HT-29 (cell line): ENCODE measurements around the gene PRKN. TPM values are rescaled to one million over a fixed set of nuclear protein-coding genes. Genes with fewer than 3 reads are reported as not detected.

Experiments
- DNase-seq: peaks from one replicate; pipeline ENCODE4 v3.0.0-alpha.2; 2015; ENCODE audit warnings: low spot score
- total RNA-seq: library from RNA; depleted of rRNA; stranded (reverse); fragments of >200 nt; shearing (Covaris generic); gene quantifications from 2 replicates; pipeline ENCODE4 v1.2.3, GENCODE V29; 2014

Gene PRKN
- total RNA-seq, 1 experiment from 2014 or later: 3.4 TPM

- no peak for DNase-seq
Observed at GRCh38 chr6:162379757-162380409, 347.7 kb downstream of the PRKN start.

DNA sequence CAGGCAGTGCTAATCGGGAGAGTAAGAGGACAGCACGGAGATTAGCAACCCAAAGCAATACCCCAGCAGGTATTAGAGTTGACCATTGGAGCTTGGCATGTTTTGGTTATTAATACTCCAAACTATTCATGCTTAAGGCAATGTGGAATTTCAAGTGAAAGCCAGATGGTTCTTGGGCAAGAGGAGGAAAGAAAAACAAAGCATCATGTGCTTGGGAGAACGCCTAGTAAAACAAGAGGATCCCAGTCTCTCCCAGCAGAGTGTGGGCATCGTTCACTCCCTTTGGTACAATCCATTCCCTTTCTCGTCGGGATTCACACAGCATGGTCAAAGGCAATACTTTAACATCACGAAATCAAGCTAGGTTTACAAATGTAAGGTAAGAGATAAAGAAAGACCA, 349.8 kb downstream of the PRKN start:
- DNase-seq: no peak

DNA sequence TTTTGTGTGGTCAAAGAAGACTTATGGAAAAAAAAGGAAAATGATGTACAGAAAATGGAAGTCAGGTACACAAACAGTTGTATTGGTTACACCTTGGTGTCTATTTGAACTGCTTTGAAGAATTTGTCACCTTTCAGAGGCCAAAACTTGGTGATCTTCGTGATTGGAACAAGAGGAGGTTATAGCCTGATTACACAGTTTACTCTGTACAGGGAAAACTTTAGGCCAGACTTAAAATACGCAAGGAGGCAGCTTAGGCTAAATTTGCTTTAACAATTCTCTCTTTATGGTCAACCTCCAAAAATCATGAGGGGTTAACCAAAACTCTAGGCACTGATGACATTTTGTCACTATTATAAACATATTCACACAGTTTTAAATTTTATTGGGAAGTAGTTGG, 353.7 kb downstream of the PRKN start:
- no peak for DNase-seq

DNA sequence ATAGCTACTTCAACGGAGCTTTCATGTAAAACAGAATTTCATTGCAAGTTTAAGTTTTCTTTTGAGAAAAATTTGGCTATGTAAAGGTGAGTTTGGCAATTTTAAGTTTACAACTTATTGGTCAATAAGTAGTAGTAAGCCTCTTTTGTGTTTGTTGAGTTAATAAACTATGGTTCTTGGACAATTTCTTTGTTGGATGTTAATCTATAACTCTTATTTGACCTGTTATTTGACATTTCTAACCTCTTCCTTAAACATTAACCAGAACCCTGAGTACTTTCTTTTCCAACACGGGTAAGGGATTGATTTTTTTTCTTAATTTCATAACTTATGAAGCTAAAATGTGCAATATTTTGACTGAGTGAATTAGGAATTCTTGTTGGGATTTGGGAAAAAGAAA, 354.4 kb downstream of the PRKN start:
- DNase-seq: no peak

GRCh38 chr6:162372106-162372505, 355.5 kb downstream of the PRKN start:
- no peak for DNase-seq

DNA sequence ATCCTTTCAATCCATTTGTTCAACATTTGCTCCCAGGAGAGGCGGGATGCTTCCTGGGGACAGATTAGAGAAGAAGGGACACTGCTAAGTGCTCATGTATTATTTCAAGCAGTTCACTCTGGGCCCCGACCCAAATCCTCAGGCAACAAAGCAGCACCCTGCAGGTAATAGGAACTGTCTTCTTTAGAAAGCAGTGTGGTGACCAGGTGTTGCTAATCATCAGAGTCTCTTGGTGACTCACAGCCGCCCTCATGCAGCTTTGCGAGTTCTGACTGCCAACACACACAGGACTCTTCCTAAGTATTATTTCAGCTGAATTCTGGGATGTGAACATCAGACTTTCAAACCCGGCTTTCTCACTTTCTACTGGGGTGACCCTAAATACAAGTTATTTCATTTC, 356.4 kb downstream of the PRKN start:
- DNase-seq: no peak

GRCh38 chr6:162369091-162369490, 358.5 kb downstream of the PRKN start:
- DNase-seq: no peak

DNA sequence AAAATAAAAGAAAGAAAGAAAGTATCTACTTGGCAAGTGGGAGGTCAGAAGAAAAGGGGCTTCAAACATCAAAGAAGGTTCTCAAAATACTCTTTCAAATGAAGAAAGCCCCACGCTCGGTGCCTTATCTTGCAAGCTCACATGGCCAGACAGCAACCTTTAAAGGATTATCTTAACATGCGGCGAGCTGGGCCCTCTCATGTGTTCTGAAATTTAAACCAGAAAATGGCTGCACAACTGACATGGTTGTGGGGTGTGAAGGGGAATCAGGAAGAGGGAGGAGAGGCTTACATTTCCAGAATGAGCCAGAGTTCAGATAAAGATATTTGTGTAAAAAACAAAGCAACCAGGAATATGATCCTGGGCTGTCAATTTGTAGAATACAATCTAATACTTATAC, 363.1 kb downstream of the PRKN start:
- DNase-seq: no peak

- DNase-seq: no peak
Observed at GRCh38 chr6:162363757-162364156, 363.8 kb downstream of the PRKN start.

DNA sequence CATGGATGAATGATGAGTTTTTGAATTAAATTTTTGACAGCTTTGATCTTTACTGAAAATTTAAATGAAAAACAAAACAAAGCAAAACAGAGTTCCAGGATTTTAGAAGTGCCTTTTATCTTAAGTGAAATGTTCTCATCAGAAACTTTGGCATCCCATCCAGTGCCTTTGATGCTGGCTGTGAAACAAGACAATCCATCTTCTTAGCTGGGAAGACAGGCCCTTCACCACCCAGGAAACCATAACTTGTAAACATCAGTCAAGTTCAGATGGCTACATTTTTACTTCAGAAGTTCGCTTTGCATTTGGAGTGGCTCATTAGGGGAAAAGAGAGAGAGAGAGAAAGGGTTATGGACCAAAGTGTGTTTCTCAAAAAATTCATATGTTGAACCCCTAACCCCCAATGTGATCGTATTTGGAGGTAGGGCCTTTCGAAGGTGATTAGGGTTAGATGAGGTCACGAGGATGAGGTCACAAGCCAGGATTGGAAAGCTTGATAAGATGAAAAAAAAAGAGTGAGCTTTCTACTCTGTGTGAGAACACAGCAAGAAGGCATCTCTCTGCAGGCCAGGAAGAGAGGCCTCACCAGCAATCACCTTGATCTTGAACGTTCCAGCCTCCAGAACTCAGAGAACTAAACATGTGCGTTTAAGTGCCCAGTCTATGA, 366.5 kb downstream of the PRKN start:
- DNase-seq: no peak

- no peak for DNase-seq
Observed at GRCh38 chr6:162358625-162359024, 368.9 kb downstream of the PRKN start.

- DNase-seq: no peak
Observed at GRCh38 chr6:162345051-162345511, 382.5 kb downstream of the PRKN start.

- no peak for DNase-seq
Observed at GRCh38 chr6:162344646-162345010, 382.9 kb downstream of the PRKN start.

DNA sequence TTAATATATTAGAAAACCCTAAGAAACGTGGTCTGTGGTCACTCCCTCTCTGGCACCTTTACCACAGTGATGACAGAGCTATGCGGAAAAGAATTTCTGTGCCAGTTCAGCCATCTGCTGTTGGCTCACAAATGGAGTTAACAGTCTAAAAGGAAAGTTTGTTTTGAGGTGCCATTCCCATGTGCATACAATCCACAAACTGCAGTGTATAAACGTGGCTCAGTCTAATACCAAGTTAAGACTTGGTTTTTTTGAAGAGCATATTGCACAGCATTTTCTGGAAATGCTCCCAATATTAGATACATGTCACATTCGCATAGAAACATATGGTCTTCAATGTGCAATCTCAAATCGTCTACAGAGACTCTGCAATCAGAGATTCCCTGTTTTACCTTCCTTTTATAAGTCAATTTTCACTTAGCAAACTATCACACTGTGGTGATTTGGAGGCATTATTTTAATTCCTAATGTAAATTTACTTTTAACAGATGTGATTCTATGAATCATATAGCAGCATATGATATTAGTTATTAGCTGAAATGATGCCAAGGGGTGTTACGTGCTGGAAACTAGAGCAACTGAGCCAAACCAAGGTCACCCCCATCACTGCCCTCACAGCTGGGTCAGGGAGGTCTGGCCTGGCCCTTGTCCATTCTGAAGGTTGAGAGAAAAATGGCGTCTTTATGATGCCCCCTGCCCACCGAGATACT, 383.5 kb downstream of the PRKN start:
- DNase-seq: no peak

GRCh38 chr6:162343198-162343935, 384.2 kb downstream of the PRKN start:
- no peak for DNase-seq

- no peak for DNase-seq
Observed at GRCh38 chr6:162337412-162337811, 390.2 kb downstream of the PRKN start.

DNA sequence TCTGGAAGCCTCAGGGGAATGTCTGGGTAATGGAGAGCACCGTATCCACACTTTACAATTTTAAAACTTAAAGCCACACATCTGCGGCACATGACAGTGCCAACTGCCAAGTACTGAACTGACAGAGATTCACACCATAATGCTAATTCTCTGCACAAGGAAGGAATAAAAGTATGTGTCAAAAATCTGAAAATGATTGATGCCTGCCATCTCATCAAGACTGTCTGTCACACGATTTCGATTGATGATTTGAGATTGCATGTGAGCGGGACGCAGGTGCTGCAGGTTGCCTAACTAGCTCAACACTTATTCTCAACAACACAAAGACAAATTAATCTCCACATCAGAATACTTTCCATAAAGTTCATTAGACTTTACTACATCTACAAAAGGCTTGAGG, 391.2 kb downstream of the PRKN start:
- no peak for DNase-seq

DNA sequence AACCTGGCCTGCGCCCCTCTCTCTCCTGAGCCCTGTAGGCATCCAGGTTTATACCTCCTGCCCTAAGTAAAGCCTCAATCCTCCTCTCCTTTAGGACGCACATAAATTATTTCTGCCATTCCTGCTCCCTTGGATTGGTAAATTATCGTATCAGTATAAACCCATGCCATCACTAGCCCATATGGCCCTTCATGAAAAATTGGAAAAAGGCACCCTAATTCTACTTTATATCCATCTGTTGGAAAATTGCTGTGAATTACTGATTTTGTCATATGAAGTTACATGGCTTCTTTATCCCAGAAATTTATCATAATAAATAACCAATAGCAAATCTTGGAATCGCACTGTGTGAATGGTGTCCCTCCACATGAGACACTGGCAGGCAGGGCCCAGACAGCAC, 395.2 kb downstream of the PRKN start:
- DNase-seq: no peak

GRCh38 chr6:162331911-162332310, 395.7 kb downstream of the PRKN start:
- DNase-seq: no peak

DNA sequence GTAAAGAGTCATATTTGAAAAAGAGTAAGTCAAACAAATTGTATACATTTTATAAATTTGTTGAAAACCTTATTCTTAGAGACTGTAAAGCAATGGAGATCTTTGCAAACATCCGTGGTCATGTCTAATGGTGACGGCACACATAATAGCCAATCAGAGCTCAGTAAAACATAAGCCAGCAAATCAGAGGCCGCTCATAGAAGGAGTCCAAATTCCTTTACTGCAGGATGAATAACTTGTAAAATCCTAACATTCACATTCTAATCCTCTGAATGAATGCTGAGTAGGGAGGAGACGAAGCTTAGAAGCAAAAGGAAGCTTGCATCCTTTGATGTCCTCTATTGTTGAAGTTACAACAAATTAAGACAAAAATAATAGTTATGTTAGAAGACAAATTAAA, 401.7 kb downstream of the PRKN start:
- no peak for DNase-seq

DNA sequence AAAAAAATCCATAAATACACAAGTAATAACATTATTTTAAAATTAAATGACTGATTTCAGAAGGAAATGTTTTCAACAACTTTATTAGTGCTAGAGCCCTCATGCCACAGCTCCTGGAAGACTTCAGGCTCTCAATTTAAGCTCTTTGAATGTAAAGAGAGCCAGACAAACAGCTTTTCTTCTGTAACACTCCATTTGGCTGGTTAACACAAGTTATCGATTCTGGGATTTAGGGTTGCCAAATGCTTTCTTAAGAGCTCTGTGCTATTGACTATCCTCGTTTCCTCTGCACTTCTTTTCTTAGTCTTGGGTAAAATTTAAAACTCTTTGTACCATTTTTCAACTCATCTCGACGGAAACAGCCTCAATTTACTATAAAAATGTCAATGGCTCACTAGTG, 402.5 kb downstream of the PRKN start:
- no peak for DNase-seq

DNA sequence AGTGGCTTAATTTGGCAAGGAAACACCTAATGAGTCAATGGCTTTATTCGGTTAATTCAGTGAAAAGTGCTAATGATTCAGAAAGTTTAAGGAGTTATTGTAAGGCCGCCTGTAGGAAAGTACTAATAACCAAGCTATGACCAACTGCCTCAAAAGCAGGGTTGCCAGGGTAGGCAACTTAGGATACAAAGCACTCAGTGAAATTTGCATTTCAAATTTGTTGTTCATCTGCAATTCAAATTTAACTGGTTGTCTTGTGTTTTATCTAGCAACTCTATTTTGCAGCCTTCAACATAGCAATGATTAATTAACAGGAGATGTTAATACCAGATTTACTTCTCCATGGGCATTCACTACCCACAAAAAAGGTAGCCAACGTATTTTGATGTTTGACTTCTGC, 412.3 kb downstream of the PRKN start:
- DNase-seq: no peak
